ENCODE measurements around the gene HIBCH. TPM values are rescaled to one million over a fixed set of nuclear protein-coding genes. Genes with fewer than 3 reads are reported as not detected.

Gene HIBCH
- total and polyA plus RNA-seq, 9 of the 15 experiments (the other 6 are each of a cell fraction or from before 2014, with no cell fraction given), result 17.0 to 65.4 (median 28.3) TPM

- TF ChIP-seq ZFP91 (CRISPR knock-in tag; IDR thresholded peaks at IDR 0.05) (no peak), TBL1XR1 (IDR thresholded peaks at IDR 0.05; ENCODE audit: low read length in 2 of 2) (no peak), ARID3A (IDR thresholded peaks at IDR 0.05; ENCODE audit: borderline replicate concordance, low read depth, low read length) (no peak), MAZ (CRISPR knock-in tag; conservative IDR thresholded peaks at IDR 0.05 in 1 of 2, IDR thresholded peaks at IDR 0.05 in 1 of 2) (no peak), KAT2B (IDR thresholded peaks at IDR 0.05; ENCODE audit: low read depth, low read length) (no peak)
These were observed 160.2 kb downstream of the HIBCH start (continued) for GRCh38 chr2:190159453-190159852.

- Histone ChIP-seq H4K20me1 (replicated peaks; ENCODE audit: control insufficient read depth, insufficient read depth, low read length) (no peaks in the 10 kb centered on the region), H3K36me3 (ENCODE audit: control insufficient read depth, insufficient read depth, low read length) (no peaks in the 10 kb centered on the region), H3K9me3 (replicated peaks; ENCODE audit: control insufficient read depth, insufficient read depth, low read depth, low read length) (no peaks in the 10 kb centered on the region), H3K9ac (ENCODE audit: insufficient read depth in 1 of 2, low read depth in 2 of 2, low read length in 2 of 2) (no peak overlapping the region), H3K79me2 (ENCODE audit: control insufficient read depth, insufficient read depth, low read length) (no peaks in the 10 kb centered on the region), H3K27ac (ENCODE audit: extremely low read depth, low read depth, low read length) (no peak overlapping the region), H3K4me3 (no peak overlapping the region), H2AFZ (ENCODE audit: low read depth, low read length) (peak overlapping the region; percentile 60), H3K9me1 (ENCODE audit: control insufficient read depth, insufficient read depth, low read length) (no peaks in the 10 kb centered on the region), H3K4me2 (ENCODE audit: insufficient read depth, low read length) (no peak overlapping the region), H3K27me3 (ENCODE audit: control insufficient read depth in 2 of 2, insufficient read depth in 2 of 2, low read length in 2 of 2) (no peaks in the 10 kb centered on the region), H3K4me1 (replicated peaks in 1 of 2; ENCODE audit: control insufficient read depth in 2 of 2, insufficient read depth in 2 of 2, low read length in 2 of 2) (no peaks in the 10 kb centered on the region; a peak in 1 of 5 replicates)
- BruUV-seq (replicated peaks), result no TSS peak
- intact Hi-C loops (cut with micrococcal nuclease) (no loop called here), in situ Hi-C loops (cut with MboI) (no loop called here)
- DNase-seq (ENCODE audit: extremely low read depth in 1 of 4, low spot score in 3 of 4), result no peak
- CTCF ChIA-PET (ENCODE audit: low intra/inter-chr PET ratio), result no interaction called here
- POLR2A ChIA-PET, result no interaction called here
- FAIRE-seq, result no peak
- ATAC-seq, result peak; percentile 36
- 57% methylated on average over 3 of the region's 3 CpGs for WGBS (ENCODE audit: insufficient coverage, low coverage, missing lambda C conversion rate)
- TF ChIP-seq ZNF133 (CRISPR knock-in tag; IDR thresholded peaks at IDR 0.05) (no peak), ZNF12 (CRISPR knock-in tag; IDR thresholded peaks at IDR 0.05) (no peak), C11orf30 (IDR thresholded peaks at IDR 0.05; ENCODE audit: low read depth) (no peak), CREB3 (tag; conservative IDR thresholded peaks at IDR 0.05; ENCODE audit: low read depth) (no peak), EP400 (IDR thresholded peaks at IDR 0.05) (no peak), CBX3 (IDR thresholded peaks at IDR 0.05; ENCODE audit: borderline replicate concordance in 1 of 2, low read length in 2 of 2) (no peak), DMBX1 (CRISPR knock-in tag; IDR thresholded peaks at IDR 0.05; ENCODE audit: borderline replicate concordance) (no peak), NFYB (IDR thresholded peaks at IDR 0.05; ENCODE audit: extremely low read depth, insufficient read length) (no peak)
These were observed 160.7 kb downstream of the HIBCH start for GRCh38 chr2:190158798-190159434.

All from K562 (cell line).